ENCODE data around the gene SPATA31C2.

DNA sequence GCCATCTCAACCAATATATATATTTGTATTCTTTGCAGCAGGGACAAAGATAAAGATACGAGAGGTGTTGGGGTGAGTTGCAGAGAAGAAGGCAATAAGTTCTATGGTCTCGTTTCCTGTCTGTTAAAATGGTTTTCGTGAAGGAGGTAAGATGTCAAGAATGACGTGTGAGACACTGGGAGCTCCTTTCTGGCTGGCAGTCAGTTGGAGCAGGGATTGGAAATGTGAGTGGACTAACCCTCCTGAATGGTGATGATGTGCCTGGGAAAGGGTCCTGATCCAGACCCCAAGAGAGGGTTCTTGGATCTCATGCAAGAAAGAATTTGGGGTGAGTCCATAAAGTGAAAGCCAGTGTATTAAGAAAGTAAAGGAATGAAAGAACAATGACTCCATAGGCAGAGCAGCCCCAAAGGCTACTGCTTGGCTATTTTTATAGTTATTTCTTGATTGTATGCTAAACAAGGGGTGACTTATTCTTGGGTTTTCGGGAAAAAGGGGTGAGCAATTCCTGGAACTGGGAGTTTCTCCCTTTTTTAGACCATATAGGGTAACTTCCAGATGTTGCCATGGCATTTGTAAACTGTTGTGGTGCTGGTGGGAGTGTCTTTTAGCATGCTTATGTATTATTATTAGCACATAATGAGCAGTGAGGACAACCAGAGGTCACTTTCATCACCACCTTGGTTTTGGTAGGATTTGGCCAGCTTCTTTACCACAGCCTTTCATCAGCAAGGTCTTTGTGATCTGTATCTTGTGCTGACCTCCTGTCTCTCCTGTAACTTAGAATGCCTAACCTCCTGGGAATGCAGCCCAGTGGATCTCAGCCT lies 53.7 kb downstream of the SPATA31C2 start:
- TF ChIP-seq, protein P1, sequence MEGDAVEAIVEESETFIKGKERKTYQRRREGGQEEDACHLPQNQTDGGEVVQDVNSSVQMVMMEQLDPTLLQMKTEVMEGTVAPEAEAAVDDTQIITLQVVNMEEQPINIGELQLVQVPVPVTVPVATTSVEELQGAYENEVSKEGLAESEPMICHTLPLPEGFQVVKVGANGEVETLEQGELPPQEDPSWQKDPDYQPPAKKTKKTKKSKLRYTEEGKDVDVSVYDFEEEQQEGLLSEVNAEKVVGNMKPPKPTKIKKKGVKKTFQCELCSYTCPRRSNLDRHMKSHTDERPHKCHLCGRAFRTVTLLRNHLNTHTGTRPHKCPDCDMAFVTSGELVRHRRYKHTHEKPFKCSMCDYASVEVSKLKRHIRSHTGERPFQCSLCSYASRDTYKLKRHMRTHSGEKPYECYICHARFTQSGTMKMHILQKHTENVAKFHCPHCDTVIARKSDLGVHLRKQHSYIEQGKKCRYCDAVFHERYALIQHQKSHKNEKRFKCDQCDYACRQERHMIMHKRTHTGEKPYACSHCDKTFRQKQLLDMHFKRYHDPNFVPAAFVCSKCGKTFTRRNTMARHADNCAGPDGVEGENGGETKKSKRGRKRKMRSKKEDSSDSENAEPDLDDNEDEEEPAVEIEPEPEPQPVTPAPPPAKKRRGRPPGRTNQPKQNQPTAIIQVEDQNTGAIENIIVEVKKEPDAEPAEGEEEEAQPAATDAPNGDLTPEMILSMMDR (conservative IDR thresholded peaks at IDR 0.05): no peak
- TF ChIP-seq EZH2 (IDR thresholded peaks at IDR 0.05; ENCODE audit: low read depth): no peak
